Coronary artery (tissue), 2 donors: ENCODE measurements around the gene MFGE8.

Experiments
- DNase-seq: peaks from one replicate; pipeline ENCODE4 v3.0.0-alpha.2; 2017; ENCODE audit warnings: low spot score
- H3K27ac ChIP-seq, 2 donors: fragments of 200-600 bp; sonication (generic); one replicate each; pipeline ENCODE4 v1.5.1; 2016 to 2019
- H3K4me3 ChIP-seq: fragments of 200-600 bp; sonication (generic); 2 replicates; pipeline ENCODE4 v1.5.1; 2016; ENCODE audit warnings: mild to moderate bottlenecking, moderate library complexity
- TF ChIP-seq, protein P1 (sequence below): fragments of 200-600 bp; sonication (generic); IDR thresholded peaks from one replicate; pipeline ENCODE4 v1.5.1; 2019; ENCODE audit warnings: antibody characterized with exemption

Gene MFGE8

DNA sequence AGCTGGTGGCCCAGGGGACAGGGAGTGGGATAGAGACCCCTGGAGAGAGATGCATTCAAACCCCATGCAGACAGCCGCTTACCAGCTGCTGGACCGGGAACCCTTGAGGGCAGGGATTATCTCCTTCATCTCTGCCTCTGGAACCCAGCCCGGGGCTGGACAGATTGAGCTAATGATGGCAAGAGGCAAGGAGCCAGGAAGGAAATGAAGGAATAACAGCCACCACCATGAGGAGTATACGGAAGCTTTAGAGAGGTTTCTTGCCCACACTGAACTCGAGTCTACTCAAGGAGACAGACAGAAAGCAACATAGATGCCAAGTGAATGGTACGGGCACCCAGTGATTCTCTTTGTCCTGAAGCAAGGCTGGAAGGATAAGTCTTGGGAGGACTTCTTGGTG, 41.1 kb downstream of the MFGE8 start:
- no peak overlapping the region for H3K4me3 ChIP-seq
- TF ChIP-seq, protein P1, sequence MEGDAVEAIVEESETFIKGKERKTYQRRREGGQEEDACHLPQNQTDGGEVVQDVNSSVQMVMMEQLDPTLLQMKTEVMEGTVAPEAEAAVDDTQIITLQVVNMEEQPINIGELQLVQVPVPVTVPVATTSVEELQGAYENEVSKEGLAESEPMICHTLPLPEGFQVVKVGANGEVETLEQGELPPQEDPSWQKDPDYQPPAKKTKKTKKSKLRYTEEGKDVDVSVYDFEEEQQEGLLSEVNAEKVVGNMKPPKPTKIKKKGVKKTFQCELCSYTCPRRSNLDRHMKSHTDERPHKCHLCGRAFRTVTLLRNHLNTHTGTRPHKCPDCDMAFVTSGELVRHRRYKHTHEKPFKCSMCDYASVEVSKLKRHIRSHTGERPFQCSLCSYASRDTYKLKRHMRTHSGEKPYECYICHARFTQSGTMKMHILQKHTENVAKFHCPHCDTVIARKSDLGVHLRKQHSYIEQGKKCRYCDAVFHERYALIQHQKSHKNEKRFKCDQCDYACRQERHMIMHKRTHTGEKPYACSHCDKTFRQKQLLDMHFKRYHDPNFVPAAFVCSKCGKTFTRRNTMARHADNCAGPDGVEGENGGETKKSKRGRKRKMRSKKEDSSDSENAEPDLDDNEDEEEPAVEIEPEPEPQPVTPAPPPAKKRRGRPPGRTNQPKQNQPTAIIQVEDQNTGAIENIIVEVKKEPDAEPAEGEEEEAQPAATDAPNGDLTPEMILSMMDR: no peak
- no peak overlapping the region for H3K27ac ChIP-seq
- DNase-seq: no peak

DNA sequence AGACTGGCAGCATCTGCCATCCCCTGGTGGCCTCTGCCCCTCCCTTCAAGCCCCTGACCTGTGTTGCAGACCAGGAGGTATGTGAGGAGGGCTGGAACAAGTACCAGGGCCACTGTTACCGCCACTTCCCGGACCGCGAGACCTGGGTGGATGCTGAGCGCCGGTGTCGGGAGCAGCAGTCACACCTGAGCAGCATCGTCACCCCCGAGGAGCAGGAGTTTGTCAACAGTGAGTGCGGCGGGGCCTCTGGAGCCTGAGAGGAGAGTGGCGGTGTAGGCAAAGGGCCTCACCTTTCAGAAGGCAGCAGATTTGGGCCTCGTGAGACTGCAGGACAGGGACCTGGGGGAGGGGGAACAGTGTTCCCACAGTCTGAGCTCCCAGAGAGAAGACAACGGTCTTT, 41.9 kb downstream of the MFGE8 start:
- no peak for DNase-seq
- TF ChIP-seq, protein P1: no peak

DNA sequence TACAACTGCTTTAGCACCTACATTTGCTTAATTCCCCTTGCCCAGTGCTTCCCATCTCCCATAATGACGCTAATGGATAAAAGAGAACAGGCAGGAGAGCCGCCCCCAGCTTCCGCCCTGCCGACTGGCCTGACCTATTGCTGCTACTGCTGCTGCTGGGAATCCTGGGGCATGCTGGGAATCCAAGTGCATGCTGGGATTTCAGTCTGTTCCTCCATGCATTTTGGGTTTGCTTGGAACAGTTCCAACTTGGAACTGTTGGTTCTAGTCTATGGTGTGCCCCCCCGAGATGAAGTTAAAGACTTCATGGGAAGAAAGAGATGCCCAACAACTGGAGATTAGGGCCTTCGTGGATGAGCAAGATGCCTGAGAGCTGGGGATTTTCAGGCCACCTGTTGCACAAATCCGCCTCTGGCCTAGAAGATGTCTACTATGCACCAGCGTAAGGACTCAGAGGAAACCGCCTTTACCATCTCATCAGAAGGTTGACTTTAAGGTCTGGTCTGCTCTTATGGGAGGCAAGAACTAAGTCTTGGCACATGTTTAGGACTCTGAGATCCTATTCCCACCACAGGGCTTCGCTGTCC, 46.8 kb downstream of the MFGE8 start:
- TF ChIP-seq, protein P1: no peak
- Histone ChIP-seq H3K27ac (no peak overlapping the region), H3K4me3 (no peak overlapping the region)
- DNase-seq: no peak

More for the DNA sequence above, 41.9 kb downstream of the MFGE8 start:
- Histone ChIP-seq H3K4me3 (no peak overlapping the region), H3K27ac (no peak overlapping the region)

DNA sequence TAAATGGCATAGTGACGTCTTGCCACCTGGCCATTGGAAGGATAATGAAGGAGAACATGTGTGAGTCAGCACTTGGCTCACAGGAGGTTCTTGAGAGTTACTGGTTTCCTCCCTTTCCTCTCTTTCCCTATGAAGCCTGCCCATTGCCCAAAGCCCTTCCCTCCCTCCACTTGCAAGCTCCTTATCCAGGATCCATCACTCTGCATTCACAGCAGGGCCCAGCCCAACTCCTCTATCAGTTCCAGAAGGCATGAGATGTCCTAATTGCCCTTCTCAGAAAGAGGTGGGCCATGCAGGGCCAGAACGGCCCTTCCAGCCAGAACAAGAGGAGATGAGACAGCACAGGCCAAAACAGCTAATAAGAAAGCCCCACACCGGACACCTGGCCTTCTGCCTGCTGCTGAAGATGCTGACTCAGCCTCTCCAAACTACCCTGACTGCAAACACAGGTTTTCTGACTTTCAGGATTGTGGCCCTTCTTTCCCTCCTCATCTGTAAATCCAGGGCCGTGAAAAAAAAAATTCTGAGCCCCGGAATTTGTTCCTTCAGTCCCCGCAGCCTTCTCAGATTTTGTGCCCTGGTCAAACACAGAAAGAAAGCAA, 47.6 kb downstream of the MFGE8 start:
- Histone ChIP-seq H3K27ac (no peak overlapping the region), H3K4me3 (no peak overlapping the region)
- TF ChIP-seq, protein P1: no peak
- no peak for DNase-seq

DNA sequence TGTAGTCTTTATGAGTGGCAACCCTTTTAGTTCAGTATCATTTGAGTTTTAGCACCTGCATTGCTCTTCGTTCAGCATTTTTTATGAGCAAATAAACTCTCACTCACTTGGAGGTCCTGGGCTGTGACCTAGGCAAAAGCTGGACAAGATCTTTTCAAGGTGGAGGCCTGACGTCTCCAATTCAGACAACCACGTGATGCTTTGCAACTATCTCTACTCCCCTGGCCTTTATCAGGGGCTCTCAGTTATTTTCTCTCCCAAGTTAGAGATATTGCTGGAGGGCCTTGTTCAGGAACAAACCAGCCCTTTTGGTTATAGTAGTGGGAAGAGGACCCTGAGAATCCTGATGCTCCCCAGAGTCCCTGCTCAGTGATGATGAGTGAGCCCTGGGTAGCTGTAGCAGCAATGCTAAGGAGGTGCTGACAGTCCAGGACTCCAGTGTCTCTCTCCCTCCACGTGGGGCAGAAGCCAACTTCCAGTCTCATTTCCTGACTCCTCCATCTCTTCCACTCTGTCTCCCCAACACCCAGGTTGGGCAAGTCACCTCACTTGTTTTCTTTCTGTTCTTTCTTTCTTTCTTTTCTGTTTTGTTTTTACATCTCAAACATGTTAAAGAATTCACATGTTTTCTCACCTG, 48.2 kb downstream of the MFGE8 start:
- no peak for DNase-seq
- H3K4me3 ChIP-seq: no peak overlapping the region
- no peak overlapping the region for H3K27ac ChIP-seq
- TF ChIP-seq, protein P1: no peak

DNA sequence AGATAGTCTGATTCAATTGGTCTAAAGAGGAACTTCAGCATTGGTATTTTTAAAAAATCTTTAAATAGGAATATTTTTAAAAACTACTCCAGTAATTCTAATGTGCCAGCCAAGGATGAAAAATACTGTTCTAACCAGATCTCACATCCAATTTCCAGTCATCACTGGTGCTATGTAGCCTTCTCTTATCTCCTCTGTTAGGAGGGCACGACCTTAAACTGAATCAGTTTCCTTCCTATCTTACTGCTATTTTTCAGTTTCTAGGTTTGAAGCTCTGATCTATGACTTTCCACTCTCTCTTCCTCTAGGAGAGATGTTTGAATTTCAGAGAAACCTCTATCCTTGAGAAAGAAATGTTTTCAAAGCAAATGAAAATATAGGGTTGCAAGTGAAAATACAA, 49.8 kb downstream of the MFGE8 start:
- H3K4me3 ChIP-seq: no peak overlapping the region
- no peak for DNase-seq
- H3K27ac ChIP-seq: no peak overlapping the region
- TF ChIP-seq, protein P1: no peak

DNA sequence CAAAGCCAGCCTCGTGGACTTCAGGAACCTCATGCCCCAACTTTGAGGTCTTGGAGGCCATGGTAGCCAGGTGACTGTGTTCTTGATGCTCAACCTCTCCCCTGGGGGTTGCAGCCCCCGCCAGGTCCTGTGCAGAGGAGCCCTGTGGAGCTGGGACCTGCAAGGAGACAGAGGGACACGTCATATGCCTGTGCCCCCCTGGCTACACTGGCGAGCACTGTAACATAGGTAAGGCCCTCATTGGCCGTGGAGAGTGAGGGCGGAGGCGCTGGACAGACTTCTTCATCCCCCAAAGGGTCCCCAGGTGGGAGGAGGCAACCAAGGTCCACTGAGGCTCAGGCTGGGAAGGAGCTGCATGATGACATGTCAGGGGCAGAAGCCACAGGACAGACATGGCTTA, 53.0 kb downstream of the MFGE8 start:
- no peak overlapping the region for H3K27ac ChIP-seq
- TF ChIP-seq, protein P1: no peak
- H3K4me3 ChIP-seq: no peak overlapping the region
- DNase-seq: no peak
